Glutamatergic neuron (in vitro differentiated cells): ENCODE measurements around the gene HNRNPF. TPM values are rescaled to one million over a fixed set of nuclear protein-coding genes. Genes with fewer than 3 reads are reported as not detected.

Experiments used
- DNase-seq: peaks from one replicate; pipeline ENCODE4 v3.0.0; 2022
- H3K27ac Mint-ChIP-seq: one replicate; pipeline ENCODE4 v1.8.0; 2020; ENCODE audit warnings: mild to moderate bottlenecking, mixed read lengths, inconsistent platforms; ENCODE audit not compliant: unreplicated experiment
- H3K27me3 Mint-ChIP-seq: one replicate; pipeline ENCODE4 v1.8.0; 2020; ENCODE audit warnings: mild to moderate bottlenecking, moderate library complexity, mixed read lengths, inconsistent platforms; ENCODE audit not compliant: unreplicated experiment
- H3K36me3 Mint-ChIP-seq: one replicate; pipeline ENCODE4 v1.8.0; 2020; ENCODE audit warnings: mild to moderate bottlenecking, mixed read lengths, inconsistent platforms; ENCODE audit not compliant: unreplicated experiment
- H3K4me1 Mint-ChIP-seq: one replicate; pipeline ENCODE4 v1.8.0; 2020; ENCODE audit warnings: mild to moderate bottlenecking, low read depth, mixed read lengths, inconsistent platforms; ENCODE audit not compliant: unreplicated experiment
- H3K4me3 Mint-ChIP-seq: one replicate; pipeline ENCODE4 v1.8.0; 2020; ENCODE audit warnings: mild to moderate bottlenecking, mixed read lengths, inconsistent platforms; ENCODE audit not compliant: unreplicated experiment
- H3K9me3 Mint-ChIP-seq: one replicate; pipeline ENCODE4 v1.8.0; 2020; ENCODE audit warnings: mild to moderate bottlenecking, moderate library complexity, mixed read lengths, inconsistent platforms; ENCODE audit not compliant: unreplicated experiment
- CTCF ChIP-seq: fragments of 200-600 bp; sonication (generic); IDR thresholded peaks from one replicate; pipeline ENCODE4 v1.5.0; 2021; ENCODE audit not compliant: partially characterized antibody, unreplicated experiment
- total RNA-seq: library from RNA; stranded (reverse); fragmentation: NEBNext Ultra II Directional; extraction: Animal tissue kit (Norgen Biotek cat#: 25700); gene quantifications from one replicate; pipeline ENCODE4 v1.2.1, GENCODE V29; 2021; ENCODE audit not compliant: unreplicated experiment

HNRNPF gene
- total RNA-seq, 1 donor from 2014 or later: 99.7 TPM

- Mint-ChIP-seq H3K27me3 (peaks cover 1% of the 10 kb centered on the region), H3K27ac (no peak overlapping the region), H3K4me3 (no peak overlapping the region), H3K36me3 (no peaks in the 10 kb centered on the region), H3K4me1 (no peaks in the 10 kb centered on the region), H3K9me3 (peaks cover 3% of the 10 kb centered on the region)
- no peak for DNase-seq
- TF ChIP-seq CTCF: no peak
These were observed 32.8 kb downstream of the HNRNPF start for GRCh38 chr10:43376046-43376635.

- Mint-ChIP-seq H3K4me1 (no peaks in the 10 kb centered on the region), H3K27ac (no peak overlapping the region), H3K27me3 (peaks cover 1% of the 10 kb centered on the region), H3K9me3 (peaks cover 3% of the 10 kb centered on the region), H3K36me3 (no peaks in the 10 kb centered on the region), H3K4me3 (no peak overlapping the region)
- DNase-seq: no peak
- no peak for TF ChIP-seq CTCF
These were observed 33.5 kb downstream of the HNRNPF start for GRCh38 chr10:43375401-43376020.

- H3K27ac Mint-ChIP-seq: no peak overlapping the region
- H3K4me1 Mint-ChIP-seq: no peaks in the 10 kb centered on the region
- peaks cover 1% of the 10 kb centered on the region for H3K27me3 Mint-ChIP-seq
These were observed 34.8 kb downstream of the HNRNPF start for GRCh38 chr10:43374194-43374593.

GRCh38 chr10:43373461-43373860 is 35.5 kb downstream of the HNRNPF start:
- Mint-ChIP-seq H3K27ac (no peak overlapping the region), H3K9me3 (peaks cover 3% of the 10 kb centered on the region)

More at GRCh38 chr10:43374194-43374593, 34.8 kb downstream of the HNRNPF start:
- TF ChIP-seq CTCF: no peak
- no peaks in the 10 kb centered on the region for H3K36me3 Mint-ChIP-seq
- no peak overlapping the region for H3K4me3 Mint-ChIP-seq
- H3K9me3 Mint-ChIP-seq: peaks cover 3% of the 10 kb centered on the region
- DNase-seq: no peak

More at GRCh38 chr10:43373461-43373860, 35.5 kb downstream of the HNRNPF start:
- Mint-ChIP-seq H3K36me3 (no peaks in the 10 kb centered on the region), H3K4me1 (no peaks in the 10 kb centered on the region), H3K27me3 (peaks cover 1% of the 10 kb centered on the region), H3K4me3 (no peak overlapping the region)
- no peak for DNase-seq
- no peak for TF ChIP-seq CTCF
